GM10266 (cell line): Measurements from ENCODE around the gene NAT10.

ENCODE experiments used
- DNase-seq: peaks from one replicate; pipeline ENCODE4 v3.0.0; 2012; ENCODE audit errors: extremely low spot score
- TF ChIP-seq, protein P1 (sequence below): IDR thresholded peaks from 2 replicates; pipeline ENCODE4 v1.5.1; 2012; ENCODE audit warnings: mild to moderate bottlenecking, low read depth; ENCODE audit not compliant: control insufficient read depth, insufficient read depth; ENCODE audit errors: missing control alignments

The NAT10 gene

DNA sequence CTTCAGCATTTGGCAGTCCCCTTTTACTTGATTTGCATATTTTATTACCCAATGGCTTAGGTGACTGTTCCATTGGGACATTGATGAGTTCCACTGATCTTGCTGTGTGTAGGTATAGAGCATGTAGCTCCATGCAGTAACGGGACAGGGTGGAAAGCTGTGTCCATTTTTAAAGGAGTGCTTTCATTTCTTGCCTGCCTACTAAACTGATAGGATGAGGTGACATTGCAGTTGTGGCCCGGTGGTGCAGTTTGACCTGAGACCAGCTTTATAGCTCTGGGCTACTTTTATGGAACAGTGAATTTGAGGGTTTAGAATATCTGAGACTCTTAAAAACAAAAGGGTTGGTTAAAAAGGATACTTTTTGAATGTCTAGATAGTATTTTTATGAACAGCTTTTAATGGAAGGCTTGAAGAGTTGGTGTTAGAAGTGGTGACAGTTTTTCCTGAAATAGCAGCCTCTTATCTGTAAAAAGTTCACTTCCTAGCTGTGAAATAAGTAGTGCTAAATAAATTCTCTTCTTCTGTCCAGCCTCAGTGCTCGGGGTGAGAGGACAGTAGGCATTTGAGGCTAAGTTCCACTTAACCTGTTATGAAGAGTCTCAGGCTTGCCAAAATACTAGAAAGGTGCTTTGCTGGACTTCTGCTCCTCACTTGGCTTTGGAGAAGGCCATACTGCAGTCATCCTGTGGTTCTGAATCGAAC lies 27.0 kb downstream of the NAT10 start:
- TF ChIP-seq, protein P1, sequence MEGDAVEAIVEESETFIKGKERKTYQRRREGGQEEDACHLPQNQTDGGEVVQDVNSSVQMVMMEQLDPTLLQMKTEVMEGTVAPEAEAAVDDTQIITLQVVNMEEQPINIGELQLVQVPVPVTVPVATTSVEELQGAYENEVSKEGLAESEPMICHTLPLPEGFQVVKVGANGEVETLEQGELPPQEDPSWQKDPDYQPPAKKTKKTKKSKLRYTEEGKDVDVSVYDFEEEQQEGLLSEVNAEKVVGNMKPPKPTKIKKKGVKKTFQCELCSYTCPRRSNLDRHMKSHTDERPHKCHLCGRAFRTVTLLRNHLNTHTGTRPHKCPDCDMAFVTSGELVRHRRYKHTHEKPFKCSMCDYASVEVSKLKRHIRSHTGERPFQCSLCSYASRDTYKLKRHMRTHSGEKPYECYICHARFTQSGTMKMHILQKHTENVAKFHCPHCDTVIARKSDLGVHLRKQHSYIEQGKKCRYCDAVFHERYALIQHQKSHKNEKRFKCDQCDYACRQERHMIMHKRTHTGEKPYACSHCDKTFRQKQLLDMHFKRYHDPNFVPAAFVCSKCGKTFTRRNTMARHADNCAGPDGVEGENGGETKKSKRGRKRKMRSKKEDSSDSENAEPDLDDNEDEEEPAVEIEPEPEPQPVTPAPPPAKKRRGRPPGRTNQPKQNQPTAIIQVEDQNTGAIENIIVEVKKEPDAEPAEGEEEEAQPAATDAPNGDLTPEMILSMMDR = no peak

DNA sequence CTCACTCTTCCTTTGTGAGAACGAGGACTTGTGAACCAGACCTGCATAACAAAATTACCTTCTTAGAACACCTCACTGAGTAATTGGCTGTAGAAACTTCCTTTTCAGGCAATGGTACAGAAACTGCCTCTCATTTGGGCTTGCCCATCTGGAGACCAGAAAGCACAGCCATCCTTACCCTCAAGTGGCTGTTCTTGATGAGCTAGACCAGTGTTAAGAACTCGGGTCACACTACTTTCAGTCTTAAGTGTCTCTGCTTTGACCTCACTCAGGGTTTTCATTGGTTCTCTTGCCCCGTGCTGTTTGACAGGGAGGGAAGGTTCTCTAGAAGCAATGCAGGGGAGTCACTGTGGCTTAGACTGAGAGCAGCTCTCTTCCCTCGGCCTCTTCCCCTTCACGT lies 29.3 kb downstream of the NAT10 start:
- DNase-seq = no peak
- TF ChIP-seq, protein P1 = no peak

More for the DNA sequence above, 27.0 kb downstream of the NAT10 start:
- no peak for DNase-seq

DNA sequence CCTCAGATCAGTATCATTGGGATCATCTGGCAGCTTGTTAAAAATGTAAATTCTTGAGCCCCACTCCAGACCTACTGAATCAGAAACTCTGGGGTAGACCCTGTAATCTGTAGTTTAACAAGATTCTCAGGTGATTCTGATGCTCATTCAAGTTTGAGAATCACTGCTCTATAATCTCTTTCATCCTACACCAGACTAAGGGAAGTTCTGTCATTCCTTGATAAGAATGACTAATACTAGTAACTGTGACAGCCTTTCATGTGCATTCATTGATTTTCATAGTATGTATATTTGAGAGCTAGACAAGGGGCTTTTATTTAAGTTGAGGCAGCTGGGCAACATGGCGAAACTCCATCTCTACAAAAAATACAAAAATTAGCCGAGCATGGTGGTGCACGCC lies 30.0 kb downstream of the NAT10 start:
- TF ChIP-seq, protein P1 = no peak
- DNase-seq = no peak

DNA sequence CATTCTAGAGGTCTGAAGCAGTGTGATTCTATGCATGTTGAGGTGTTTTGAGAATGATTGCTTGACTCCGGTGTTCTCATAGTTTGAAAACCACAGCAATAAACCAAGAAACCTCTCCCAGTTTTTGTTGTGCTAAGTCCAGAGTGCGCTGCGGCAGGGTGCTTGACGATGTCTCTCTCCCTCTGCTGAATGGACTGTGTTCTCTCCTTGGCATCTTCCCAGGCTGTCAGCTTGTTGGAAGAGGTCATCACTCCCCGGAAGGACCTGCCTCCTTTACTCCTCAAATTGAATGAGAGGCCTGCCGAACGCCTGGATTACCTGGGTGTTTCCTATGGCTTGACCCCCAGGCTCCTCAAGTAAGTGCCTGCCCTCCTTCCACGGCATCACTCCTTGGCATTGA lies 31.0 kb downstream of the NAT10 start:
- no peak for DNase-seq
- TF ChIP-seq, protein P1 = no peak

DNA sequence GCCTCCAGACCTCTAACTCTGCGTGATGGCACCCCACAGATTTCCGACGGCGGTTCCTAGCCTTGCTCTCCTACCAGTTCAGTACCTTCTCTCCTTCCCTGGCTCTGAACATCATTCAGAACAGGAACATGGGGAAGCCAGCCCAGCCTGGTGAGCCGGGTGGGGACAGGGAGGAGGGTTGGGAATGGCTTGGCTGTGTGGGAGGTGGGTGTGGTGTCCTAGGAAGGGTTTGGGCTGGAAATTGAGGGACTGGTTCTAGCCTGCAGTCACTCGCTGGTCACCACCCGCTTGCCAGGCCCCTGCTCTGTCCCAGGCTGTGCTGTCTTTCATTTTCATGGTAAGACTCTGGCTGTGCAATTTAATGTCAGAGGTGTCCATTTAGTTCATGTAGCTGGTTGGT lies 33.9 kb downstream of the NAT10 start:
- DNase-seq = no peak
- TF ChIP-seq, protein P1 = no peak

DNA sequence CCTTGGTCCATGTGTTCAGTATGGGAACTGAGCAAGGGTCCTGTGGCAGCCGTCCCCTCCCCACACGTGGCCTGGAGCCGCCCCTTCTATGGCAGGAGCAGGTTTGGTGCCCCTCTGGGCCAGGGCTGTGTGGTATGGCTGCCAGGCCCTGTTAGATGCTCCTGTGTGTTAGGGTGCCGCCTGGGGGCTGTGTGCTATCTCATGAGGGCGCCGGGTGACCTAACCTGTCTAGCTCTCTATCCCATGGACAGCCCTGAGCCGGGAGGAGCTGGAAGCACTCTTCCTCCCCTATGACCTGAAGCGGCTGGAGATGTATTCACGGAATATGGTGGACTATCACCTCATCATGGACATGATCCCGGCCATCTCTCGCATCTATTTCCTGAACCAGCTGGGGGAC lies 34.7 kb downstream of the NAT10 start:
- TF ChIP-seq, protein P1 = no peak
- no peak for DNase-seq

DNA sequence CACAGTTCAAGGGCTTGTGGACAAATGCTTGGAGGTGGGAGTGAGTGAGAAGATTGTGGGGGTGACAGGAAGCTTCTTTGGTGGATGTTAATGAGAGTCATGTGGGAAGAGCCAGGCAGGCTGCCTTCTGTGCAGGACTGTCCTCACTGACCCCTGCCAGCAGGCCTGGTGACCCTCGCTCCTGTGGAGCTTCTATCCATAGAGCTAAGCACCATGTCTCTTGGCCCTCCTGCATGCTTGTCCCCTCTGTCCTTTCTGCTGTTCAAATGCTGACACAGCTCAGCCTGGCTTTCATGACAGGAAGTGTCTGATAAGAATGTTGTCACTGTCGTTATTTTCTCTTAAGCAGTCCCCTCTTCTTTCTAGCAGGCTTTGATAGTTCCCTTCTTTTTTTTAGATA lies 37.6 kb downstream of the NAT10 start:
- DNase-seq = no peak
- TF ChIP-seq, protein P1 = no peak
